A673 (cell line): ENCODE results near the gene TSHB.

ENCODE experiments used
- CTCF ChIP-seq: fragments of 300-800, 200-600 bp; sonication (generic); conservative IDR thresholded peaks from 2 replicates; pipeline ENCODE4 v1.5.1; 2017; ENCODE audit warnings: low read depth, mild to moderate bottlenecking, antibody characterized with exemption, low read length, moderate library complexity, mixed read lengths
- EZH2 ChIP-seq: fragments of 200-600 bp; sonication (generic); IDR thresholded peaks from 2 replicates; pipeline ENCODE4 v1.6.1; 2017; ENCODE audit warnings: borderline replicate concordance, low read depth, mild to moderate bottlenecking, mixed read lengths, antibody characterized with exemption, low read length; ENCODE audit not compliant: poor library complexity, severe bottlenecking

- TF ChIP-seq CTCF: no peak
- TF ChIP-seq EZH2: no peak
These were observed 7.3 kb downstream of the TSHB start for GRCh38 chr1:115036814-115037507.
